GM18502 (cell line): ENCODE data around the gene LSP1.

Experiments used
- ATAC-seq: cut with Tn5 transposase; IDR thresholded peaks from one replicate; pipeline ENCODE4 v1.9.1; 2021; ENCODE audit warnings: mild to moderate bottlenecking; ENCODE audit not compliant: unreplicated experiment, poor library complexity

The LSP1 gene

GRCh38 chr11:1836011-1836945, 16.6 kb upstream of the LSP1 start:
- ATAC-seq, result no peak

GRCh38 chr11:1837171-1838076, 15.5 kb upstream of the LSP1 start:
- ATAC-seq, result peak; percentile 74

GRCh38 chr11:1838077-1838425, 14.8 kb upstream of the LSP1 start:
- ATAC-seq, result peak; percentile 14

GRCh38 chr11:1838426-1839144, 14.3 kb upstream of the LSP1 start, which contains the start of gene TNNI2:
Gene TNNI2 (plus strand): TSS chr11:1838981. CDS start chr11:1839697, 716 bp downstream.
- no peak for ATAC-seq

GRCh38 chr11:1839204-1839923, 13.5 kb upstream of the LSP1 start:
- no peak for ATAC-seq

- ATAC-seq, result peak; percentile 45
Measured at GRCh38 chr11:1839924-1840779, 12.7 kb upstream of the LSP1 start.

- no peak for ATAC-seq
Measured at GRCh38 chr11:1840780-1841480, 12.0 kb upstream of the LSP1 start.

GRCh38 chr11:1841511-1842148, 11.3 kb upstream of the LSP1 start:
- ATAC-seq, result no peak

GRCh38 chr11:1842149-1843097, 10.5 kb upstream of the LSP1 start:
- ATAC-seq, result no peak

GRCh38 chr11:1843098-1843473, 9.8 kb upstream of the LSP1 start:
- ATAC-seq, result no peak

GRCh38 chr11:1843796-1844195, 9.1 kb upstream of the LSP1 start:
- ATAC-seq, result no peak

- no peak for ATAC-seq
Measured at GRCh38 chr11:1844221-1845094, 8.4 kb upstream of the LSP1 start.

GRCh38 chr11:1845095-1845429, 7.8 kb upstream of the LSP1 start:
- ATAC-seq, result no peak

GRCh38 chr11:1845561-1846452, 7.1 kb upstream of the LSP1 start:
- ATAC-seq, result no peak

GRCh38 chr11:1846453-1846932, 6.4 kb upstream of the LSP1 start:
- no peak for ATAC-seq
